Measurements from ENCODE around the gene LRRC45.

GRCh38 chr17:82077617-82078358 is 54.7 kb downstream of the LRRC45 start:
- TF ChIP-seq EZH2 (IDR thresholded peaks at IDR 0.05; ENCODE audit: low read depth, unreplicated experiment) (no peak), CTCF (conservative IDR thresholded peaks at IDR 0.05; ENCODE audit: low read depth in 2 of 2) (peak; percentile 16 to 56; a peak in 3 of 4 replicates)
